ENCODE measurements around the gene FERMT1.
"Not testable (repeated sequence)": the region's sequence is repeated elsewhere in the genome, so short reads cannot be mapped to it uniquely, and the experiment has no call there.

Gene FERMT1

DNA sequence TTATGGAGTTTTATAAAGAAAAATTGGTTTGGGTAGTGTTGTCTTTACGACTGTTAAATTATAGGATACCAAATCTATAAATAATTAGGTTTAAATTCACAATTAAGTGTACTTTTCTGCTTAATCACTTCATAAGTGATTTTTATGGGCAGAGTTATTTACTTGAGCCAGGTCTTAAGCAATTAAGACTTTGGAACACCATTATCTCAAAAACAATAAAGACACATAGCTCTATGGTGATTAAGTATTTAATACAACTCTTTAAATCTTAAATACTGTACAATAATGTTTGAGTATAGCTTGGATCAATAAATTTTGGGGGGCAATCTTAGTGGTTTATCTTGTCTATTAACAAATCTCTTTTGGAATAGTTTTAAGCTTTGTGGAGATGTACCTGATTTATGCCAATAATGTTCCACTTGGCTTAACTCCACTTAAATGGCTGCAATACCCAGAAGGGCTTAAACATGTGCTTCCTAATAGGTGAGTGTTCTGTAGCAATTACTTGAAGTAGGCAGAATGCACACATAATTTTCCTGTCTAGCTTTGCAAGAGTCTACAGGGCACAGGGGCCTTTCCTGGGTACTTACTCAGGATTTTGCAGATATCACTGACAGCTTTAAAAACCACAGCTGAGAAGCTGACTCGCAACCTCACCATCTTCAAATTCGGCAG lies 7.5 kb downstream of the FERMT1 start:
- DNase-seq (ENCODE audit: low read depth in 2 of 2, low spot score in 1 of 2): no peak

DNA sequence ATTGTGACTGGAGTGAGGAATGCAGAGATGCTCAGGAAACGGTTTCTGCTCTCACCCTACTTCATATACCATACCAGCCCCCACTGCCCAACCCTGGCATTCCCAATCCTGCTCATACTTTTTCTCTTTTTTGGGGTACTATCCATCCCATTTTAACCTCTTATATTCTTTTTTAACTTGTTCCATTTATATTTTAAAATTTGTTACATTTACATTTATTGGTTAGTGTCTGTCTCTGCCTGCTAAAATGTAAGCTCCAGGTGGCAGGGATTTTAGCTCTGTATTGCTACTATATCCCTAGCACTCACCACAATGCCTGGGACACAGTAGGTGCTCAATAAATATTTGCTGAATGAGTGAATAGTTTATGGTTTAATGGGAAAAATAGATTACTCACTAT lies 8.1 kb downstream of the FERMT1 start:
- no peak for DNase-seq (ENCODE audit: low read depth in 2 of 2, low spot score in 1 of 2)

DNA sequence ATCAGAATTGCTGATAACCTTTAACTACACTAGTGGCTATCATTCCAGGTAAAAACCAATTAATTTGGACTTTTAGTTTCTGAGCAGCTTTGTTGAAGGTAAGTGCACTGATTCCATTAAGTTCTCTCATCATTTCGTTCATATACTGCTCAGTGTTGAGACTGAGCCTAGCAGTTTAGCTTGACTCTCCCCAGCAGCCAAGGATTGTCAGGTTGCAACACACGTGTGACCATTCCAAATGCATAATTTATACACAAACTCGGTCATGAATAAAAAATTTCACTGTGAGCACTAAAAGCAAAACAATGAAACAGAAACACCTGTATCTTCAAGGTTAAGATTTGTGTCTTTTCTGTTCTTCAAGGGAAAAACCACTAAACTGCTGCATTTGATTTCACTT lies 8.9 kb downstream of the FERMT1 start:
- DNase-seq (ENCODE audit: low read depth in 2 of 2, low spot score in 1 of 2): no peak

DNA sequence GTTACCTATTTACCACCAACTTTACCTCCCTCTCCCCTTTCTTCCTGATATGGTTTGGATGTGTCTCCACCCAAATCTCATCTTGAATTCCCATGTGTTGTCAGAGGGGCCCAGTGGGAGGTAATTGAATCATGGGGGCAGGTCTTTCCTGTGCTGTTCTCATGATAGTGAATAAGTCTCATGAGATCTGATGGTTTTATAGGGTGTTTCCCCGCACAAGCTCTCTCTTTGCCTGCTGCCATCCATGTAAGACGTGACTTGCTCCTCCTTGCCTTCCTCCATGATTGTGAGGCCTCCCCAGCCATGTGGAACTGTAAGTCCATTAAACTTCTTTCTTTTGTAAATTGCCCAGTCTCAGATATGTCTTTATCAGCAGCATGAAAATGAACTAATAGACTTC lies 9.9 kb downstream of the FERMT1 start:
- DNase-seq (ENCODE audit: low read depth in 2 of 2, low spot score in 1 of 2): not testable (repeated sequence)

DNA sequence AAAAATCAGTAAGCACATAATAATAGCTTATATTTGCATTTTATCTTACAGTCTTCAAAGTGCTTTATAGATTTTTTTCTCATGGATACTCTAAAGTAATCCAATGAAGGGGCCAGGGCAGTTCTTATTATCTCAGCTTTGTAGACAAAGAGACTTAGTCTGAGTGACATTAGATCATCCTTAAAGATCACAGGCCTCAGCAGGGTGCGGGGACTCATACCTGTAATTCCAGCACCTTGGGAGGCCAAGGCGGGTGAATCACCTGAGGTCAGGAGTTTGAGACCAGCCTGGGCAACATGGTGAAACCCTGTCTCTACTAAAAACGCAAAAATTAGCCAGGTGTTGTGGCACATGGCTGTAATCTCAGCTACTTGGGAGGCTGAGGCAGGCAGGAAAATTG lies 14.5 kb downstream of the FERMT1 start:
- DNase-seq (ENCODE audit: low read depth in 2 of 2, low spot score in 1 of 2): no peak

DNA sequence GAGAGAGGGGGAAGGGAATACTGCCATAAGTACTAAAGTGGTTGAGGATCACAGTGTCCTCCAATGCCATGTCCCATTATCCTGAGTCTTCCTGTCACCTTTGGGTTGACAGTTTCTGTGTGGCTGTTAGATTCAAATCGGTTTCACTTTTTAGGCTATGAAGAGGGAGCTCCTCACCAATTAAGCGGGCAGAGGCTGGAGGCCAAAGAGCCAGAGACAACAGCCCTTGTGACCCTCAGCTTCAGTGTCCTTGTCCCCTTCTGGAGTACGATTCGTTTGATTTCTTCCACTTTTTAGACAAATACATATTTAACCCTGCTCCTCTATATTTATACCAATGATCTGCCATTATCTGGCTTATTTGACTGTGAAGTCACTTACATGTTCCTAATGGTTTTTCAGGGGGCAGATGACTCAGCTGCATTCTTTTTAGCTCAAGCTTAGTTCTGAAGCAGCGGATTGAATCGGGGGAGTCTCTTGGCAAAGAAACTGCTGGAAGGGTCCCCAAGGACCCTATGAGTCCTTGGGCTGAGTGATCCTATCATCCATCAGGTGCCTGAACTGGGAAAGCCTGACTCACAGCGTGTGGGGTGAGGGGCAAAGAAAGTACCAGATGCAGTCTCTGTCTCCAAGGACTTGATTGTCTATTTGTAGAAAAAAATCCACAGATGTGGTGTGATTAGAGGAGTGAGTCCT lies 18.2 kb downstream of the FERMT1 start:
- DNase-seq (ENCODE audit: low read depth in 2 of 2, low spot score in 1 of 2): no peak

DNA sequence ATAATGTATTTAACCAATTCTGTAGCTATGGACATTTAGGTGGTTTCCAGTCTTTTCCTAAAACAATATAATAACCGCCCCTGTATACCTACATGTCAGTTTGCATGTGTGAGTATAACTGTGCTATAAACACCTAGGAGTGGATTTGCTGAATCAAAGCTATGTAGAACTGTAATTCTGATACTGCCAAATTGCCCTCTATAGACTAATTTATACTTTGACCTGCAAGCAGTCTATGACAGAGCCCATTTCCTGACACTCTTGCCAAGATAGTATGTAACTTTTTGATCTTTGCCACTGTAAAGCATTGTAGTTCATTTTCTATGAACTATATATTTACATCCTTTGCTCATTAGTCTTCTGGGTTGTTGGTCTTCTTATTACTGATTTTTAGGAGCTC lies 19.5 kb downstream of the FERMT1 start:
- DNase-seq (ENCODE audit: low read depth in 2 of 2, low spot score in 1 of 2): no peak

DNA sequence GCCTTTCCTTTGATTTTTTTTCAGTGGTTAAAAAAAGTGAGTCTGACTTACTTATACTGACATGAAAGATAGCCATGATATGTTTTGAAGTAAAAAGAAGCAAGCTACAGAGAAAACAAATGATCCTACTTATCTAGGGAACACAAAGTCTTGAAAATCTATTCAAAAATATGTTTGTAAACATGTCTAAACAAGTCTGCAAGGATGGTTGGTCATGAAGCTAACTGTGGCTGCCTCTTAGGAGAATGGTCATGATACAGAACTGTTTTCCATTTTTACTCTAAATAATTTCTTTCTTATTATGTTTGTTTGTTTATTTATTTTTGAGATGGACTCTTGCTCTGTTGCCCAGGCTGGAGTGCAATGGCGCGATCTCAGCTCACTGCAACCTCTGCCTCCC lies 21.5 kb downstream of the FERMT1 start:
- DNase-seq (ENCODE audit: low read depth in 2 of 2, low spot score in 1 of 2): no peak

DNA sequence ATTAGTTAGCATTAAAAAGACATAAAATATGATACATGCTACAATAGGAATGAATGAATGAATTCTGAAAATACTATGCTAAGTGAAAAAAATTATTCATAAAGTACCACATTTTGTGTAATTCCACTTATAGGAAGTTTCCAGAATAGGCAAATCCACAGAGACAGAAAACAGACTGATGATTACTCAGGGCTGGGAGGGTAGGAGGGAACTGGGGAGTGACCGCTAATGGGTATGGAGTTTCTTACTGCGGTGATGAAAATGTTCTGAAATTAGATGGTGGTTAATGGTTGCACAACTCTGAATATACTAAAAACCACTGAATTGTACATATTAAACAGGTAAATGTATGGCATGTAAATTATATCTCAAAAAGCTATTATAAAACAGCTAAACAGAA lies 22.6 kb downstream of the FERMT1 start:
- DNase-seq (ENCODE audit: low read depth in 2 of 2, low spot score in 1 of 2): no peak

DNA sequence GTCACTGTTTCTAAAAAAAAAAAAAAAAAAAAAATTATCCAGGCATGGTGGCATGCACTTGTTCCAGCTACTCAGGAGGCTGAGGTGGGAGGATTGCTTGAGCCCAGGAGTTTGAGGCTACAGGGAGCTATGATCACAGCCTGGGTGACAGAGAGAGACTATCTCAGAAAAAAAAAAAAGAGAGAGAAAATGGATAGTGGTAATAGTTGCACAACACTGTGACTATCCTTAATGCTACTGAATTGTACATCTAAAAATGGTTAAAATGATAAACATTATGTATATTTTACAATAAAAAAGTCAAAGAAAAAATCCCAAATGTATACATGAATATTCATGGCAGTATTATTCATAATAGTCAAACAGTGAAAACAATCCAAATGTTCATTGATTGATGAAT lies 23.0 kb downstream of the FERMT1 start:
- no peak for DNase-seq (ENCODE audit: low read depth in 2 of 2, low spot score in 1 of 2)

DNA sequence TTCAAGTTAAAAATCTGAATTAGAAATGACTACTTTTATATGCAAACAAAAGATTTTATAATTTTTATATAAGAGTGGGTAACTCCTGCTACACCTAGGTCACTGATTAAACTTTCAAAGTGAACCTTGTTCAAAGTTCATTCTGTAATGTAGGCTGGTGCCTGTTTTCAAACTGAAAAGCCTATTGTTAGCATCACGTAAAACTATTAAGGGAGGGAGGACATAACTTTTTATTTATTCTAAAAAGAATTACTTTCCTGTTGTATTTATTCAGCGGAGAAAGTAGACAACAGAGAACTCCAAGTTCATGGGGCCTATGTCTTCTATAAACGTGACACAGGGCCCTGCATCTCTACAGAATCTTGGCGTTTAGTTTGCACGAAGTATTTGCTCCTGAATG lies 27.4 kb downstream of the FERMT1 start:
- no peak for DNase-seq (ENCODE audit: low read depth in 2 of 2, low spot score in 1 of 2)

DNA sequence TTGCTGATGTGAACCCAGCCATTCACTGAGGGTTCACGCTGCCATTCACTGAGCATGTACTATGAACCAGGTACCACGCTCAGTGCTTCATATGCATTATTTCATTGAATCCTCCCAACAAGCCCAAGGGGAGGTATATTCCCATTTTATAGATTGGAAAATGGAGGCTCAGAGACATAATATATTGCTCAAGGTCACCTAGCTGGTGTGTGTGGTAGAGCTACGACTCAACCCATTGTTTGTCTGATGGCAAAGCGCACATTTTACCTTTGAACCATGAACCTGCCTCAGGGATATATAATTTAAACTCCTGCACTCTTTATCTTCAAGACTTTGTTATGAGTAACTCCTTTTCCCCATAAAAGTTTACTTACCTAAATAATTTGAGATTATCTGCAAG lies 28.3 kb downstream of the FERMT1 start:
- DNase-seq (ENCODE audit: low read depth in 2 of 2, low spot score in 1 of 2): no peak

DNA sequence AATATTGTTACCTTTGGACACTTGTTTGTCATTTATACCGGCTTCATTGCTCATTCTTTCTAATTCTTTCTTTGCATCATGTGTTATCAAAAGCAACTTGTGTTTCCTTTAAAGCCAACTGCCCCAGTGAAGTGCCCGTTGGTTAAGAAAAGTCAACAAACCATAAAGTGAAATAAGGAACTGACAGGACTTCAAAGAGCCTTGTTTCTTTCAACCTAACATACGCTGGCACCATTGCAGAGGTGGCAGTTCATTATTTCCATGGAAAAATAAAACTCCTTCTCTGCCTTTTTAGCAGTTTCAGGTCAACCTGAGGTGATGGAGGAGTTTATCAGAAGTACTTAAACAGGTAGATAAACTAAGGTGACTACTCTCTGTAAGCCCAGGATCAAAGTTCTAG lies 28.8 kb downstream of the FERMT1 start:
- no peak for DNase-seq (ENCODE audit: low read depth in 2 of 2, low spot score in 1 of 2)

DNA sequence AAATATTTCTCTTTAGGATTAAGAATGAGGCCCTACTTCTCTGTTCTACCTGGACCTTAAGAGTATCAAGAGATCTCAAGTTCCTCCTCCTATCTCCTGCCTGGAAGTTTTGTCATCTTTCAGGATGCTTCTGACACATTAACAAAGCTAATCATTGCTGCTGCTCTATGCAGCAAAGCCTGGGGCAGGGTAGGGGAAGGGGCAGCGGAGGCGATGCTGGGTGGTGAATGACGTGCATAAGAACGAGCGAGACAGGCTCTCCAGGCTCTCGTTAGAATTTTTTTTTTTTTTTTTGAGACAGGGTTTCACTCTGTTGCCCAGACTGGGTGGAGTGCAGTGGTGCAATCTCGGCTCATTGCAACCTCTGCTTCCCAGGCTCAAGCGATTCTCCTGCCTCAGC lies 31.2 kb downstream of the FERMT1 start:
- DNase-seq (ENCODE audit: low read depth in 2 of 2, low spot score in 1 of 2): no peak

DNA sequence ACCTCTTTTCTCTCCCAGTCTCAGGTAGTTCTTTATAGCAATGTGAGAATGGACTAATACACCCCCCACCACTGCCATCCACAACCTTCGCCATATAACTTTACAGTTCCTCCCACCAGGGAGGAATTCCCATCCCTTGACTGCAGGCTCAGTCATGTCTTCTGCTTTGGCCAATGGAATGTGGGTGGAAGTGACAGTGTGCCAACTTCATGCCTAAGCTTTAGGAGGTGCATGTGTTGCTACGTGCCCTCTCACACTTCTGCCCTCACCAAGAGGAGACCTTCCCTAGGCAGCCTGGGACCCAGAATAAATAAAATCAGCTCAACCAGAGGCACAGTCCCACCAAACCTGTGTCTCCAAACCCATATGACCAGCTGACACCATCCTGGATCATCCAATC lies 36.0 kb downstream of the FERMT1 start:
- DNase-seq (ENCODE audit: low read depth in 2 of 2, low spot score in 1 of 2): no peak

DNA sequence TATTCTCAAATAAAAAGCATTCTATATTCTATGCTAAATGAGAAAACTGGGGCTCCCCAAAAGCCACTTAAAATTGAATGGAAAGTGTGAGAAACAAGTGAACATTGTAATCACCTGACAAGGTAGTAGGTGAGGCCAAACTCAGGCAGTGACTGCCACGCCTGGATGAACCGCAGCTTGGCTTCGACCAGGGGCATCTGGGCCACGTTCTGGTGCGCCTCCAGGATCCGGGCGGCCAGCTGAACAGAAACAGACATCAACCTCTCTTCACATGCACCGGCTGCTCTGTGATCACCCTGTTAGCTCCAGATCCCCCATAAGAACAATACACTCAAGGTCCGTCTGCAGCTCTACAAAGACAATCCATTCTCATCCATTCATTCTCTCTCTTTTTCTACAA lies 38.9 kb downstream of the FERMT1 start:
- no peak for DNase-seq (ENCODE audit: low read depth in 2 of 2, low spot score in 1 of 2)

DNA sequence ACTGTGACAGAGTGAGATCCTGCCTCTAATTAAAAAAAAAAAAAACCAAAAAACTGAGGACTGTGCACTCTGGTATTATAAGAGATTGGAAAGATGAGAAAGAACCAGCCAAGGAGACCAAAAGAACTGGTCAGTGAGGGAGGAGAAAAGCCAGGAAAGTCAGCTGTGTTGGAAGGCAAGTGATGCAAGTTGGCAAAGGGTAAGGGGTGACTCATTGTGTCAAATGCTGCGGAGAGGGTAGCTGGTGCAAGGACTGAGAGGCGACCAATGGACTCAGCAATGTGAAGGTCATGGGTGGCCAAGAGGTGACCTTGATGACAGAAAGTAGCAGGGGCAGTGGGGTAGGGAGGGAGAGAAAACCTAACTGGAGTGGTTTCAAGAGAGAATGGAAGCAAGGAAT lies 41.6 kb downstream of the FERMT1 start:
- DNase-seq (ENCODE audit: low read depth in 2 of 2, low spot score in 1 of 2): no peak

DNA sequence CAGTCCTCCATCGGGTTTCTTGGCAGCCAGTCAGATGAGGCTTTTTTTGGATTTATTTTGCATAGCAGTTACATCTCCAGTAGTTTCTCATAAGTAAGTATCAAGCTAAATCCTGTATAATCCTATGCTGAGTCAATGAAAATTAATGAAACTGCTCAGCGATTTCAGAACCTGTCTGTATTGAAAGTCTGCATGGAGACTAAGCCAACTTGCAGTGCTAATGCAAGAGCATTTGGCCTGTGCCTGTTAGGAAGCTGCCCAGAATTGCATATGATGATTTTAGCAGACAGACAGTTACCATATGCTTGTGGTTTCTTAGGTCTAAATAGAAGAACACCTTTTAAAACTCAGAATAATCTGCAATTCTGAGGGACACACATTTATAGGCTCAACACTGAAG lies 43.8 kb downstream of the FERMT1 start:
- DNase-seq (ENCODE audit: low read depth in 2 of 2, low spot score in 1 of 2): no peak

DNA sequence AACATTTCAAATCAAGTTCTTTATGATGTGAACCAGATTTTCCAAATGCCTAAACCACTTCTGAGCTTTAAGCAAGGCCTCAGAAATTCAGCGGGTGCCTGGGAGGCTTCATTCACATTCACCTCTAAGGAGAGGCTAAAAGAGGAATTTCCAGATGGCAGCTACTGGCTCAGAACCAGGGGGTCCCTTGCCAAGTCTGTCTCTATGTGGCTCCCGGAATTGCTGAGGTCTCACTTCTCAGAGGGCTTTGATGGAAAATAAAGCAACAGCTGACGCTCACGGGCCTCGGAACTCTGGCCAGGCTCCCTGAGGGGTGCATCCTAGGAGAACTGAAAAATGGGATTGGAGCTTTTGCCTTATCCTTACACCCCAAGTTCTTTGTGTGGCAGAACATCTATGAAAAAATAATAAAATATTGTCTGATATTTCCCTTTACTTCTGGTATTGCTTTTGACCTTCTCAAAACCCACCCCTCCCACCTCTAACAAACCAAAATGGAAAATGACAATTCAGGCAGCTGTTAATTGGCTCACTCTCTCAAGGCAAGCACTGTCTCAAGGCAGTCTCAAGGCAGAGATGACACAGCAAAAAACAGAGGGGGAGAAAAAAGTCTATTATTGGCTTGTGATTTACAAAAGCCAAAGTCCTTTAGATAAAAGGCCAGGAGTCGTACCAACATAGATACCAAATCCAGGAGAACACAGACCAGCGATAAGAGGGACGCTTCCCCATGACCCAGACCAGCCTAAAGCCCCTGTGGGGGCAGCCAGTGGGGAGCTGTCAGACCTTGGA lies 47.2 kb downstream of the FERMT1 start:
- no peak for DNase-seq (ENCODE audit: low read depth in 2 of 2, low spot score in 1 of 2)

DNA sequence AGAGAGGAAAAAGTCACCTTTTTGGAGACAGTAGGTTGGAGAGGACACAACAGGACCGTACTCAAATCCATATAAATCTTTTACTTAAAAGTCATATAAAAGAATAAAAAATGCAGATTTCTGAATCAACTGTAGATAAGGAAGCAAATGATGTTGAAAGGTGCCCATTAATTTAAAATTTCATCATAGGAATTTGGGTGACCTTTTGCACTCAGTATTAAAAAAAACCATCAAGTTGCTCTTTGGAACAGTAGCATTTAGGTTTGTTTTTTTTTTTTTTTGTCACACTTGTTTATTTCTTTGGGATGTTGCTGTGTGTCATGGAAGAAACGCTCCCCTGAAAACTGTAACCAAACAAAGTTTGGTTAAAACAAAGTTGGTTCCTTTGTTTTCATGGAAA lies 48.0 kb downstream of the FERMT1 start:
- DNase-seq (ENCODE audit: low read depth in 2 of 2, low spot score in 1 of 2): no peak

DNA sequence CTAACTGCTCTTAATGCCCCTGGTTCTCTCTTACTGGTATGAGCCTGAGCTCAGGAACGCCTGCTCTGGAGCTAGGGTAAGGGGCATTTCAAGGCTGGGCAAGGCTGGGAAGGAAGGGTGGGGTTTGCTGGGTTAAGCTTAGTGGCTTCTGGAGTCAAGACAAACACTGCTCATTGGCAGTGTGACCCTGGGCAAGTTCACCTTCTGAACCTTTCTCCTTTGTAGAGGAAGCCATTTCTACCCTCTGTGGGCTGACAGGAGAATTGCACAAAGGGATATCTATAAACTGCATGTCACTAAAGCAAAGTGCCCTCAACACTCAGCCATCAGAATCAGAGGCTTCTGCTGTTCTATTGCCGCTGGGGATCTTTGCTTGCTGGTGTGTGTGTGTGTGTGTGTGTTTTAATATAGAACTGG lies 48.7 kb downstream of the FERMT1 start:
- DNase-seq (ENCODE audit: low read depth in 2 of 2, low spot score in 1 of 2): no peak

Data from stimulated activated CD8-positive, alpha-beta memory T cell treated with anti-CD3 and anti-CD28 coated beads, Interleukin-4, amount 100 ng/mL, for 4 hours (primary cell).